Epithelial cell of proximal tubule (primary cell): ENCODE measurements around the gene GLDC. TPM values are rescaled to one million over a fixed set of nuclear protein-coding genes. Genes with fewer than 3 reads are reported as not detected.

Experiments
- DNase-seq: peaks from one replicate; pipeline ENCODE4 v3.0.0-alpha.2; 2011; ENCODE audit warnings: low read depth
- H3K4me3 ChIP-seq: 2 replicates; pipeline ENCODE4 v1.5.1; 2011; ENCODE audit warnings: low read depth, mild to moderate bottlenecking, low read length
- CTCF ChIP-seq: conservative IDR thresholded peaks from 2 replicates; pipeline ENCODE4 v1.5.1; 2012; ENCODE audit warnings: low read depth, mild to moderate bottlenecking, low read length
- total RNA-seq: library from RNA; depleted of rRNA; stranded (reverse); fragments of >200 nt; gene quantifications from 2 replicates; pipeline ENCODE4 v1.2.3, GENCODE V29; 2015

The GLDC gene
- total RNA-seq, 1 donor from 2014 or later, result 58.2 TPM

- no peak overlapping the region for H3K4me3 ChIP-seq
- no peak for TF ChIP-seq CTCF
- DNase-seq, result no peak
Observed at GRCh38 chr9:6490863-6491262, 154.7 kb downstream of the GLDC start.

GRCh38 chr9:6489099-6489498 lies 156.4 kb downstream of the GLDC start:
- no peak for TF ChIP-seq CTCF
- DNase-seq, result no peak
- H3K4me3 ChIP-seq, result no peak overlapping the region

GRCh38 chr9:6488395-6488794 lies 157.1 kb downstream of the GLDC start:
- no peak overlapping the region for H3K4me3 ChIP-seq
- TF ChIP-seq CTCF, result peak; percentile 20
- no peak for DNase-seq

GRCh38 chr9:6484210-6484609 lies 161.3 kb downstream of the GLDC start:
- no peak for TF ChIP-seq CTCF
- DNase-seq, result no peak
- H3K4me3 ChIP-seq, result no peak overlapping the region

Other genes with a start within 250 kb of the GLDC start
- 34.7 and 36.9 TPM in 2 replicates for gene UHRF2, start 232.5 kb downstream of the GLDC start, total RNA-seq
- gene KDM4C, start 112.2 kb upstream of the GLDC start, total RNA-seq, result 8.0 and 16.5 TPM in 2 replicates